NCI-H2029 (cell line): ENCODE data around the gene UQCRHL.
"Not testable (repeated sequence)": the region's sequence is repeated elsewhere in the genome, so short reads cannot be mapped to it uniquely, and the experiment has no call there.

Source experiments
- DNase-seq: peaks from one replicate; lab custom pipeline; 2025; lab: John Stamatoyannopoulos, UW

UQCRHL gene

GRCh38 chr1:15835205-15835740 is 27.8 kb upstream of the UQCRHL start:
- DNase-seq, result peak; percentile 49

GRCh38 chr1:15834406-15835204 is 27.2 kb upstream of the UQCRHL start:
- peak; percentile 94 for DNase-seq

- no peak for DNase-seq
These were observed 26.5 kb upstream of the UQCRHL start for GRCh38 chr1:15833842-15834405.

DNA sequence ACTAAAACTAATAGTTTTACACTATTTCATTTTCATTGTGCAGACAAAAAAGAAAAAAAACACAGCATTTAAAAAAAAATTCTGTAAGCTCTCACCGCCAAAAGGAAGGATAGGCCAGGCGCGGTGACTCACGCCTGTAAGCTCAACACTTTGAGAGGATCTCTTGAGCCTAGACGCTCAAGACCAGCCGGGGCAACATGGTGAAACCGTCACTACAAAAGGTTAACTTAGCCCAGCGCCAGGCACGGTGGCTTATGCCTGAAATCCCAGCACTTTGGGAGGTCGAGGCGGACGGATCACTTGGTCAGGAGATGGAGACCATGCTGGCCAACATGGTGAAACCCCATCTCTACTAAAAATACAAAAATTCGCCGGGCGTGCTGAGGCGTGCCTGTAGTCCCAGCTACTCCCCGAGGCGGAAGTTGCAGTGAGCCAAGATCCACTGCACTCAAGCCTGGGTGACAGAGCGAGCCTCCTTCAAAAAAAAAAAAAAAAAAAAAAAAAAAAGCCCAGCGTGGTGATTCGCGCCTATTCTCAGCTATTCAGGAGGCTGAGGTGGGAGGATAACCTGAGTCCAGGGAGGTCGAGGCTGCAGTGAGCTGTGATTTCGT is 25.7 kb upstream of the UQCRHL start:
- DNase-seq, result peak; percentile 77

DNA sequence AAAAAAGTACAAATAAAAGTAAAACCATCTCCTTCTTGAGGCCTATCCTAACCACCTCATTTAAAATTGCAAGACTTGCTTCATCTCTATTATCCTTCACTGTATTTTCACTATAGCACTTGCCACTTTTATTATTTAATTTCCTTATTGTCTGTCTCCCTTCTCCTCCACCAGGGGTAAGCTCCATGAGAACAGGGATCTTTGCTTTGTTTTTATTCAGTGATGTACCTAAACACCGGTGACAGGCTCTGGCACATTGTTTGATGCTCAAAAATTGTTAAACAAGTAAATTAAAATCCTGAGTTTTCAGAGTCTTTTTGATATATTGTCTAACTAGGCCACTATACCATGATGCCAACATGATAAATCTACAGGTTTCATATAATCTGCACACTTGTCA is 22.8 kb upstream of the UQCRHL start:
- DNase-seq, result no peak

- not testable (repeated sequence) for DNase-seq
These were observed 21.5 kb upstream of the UQCRHL start for GRCh38 chr1:15828931-15829330.

GRCh38 chr1:15827567-15827966 is 20.1 kb upstream of the UQCRHL start:
- DNase-seq, result not testable (repeated sequence)

DNA sequence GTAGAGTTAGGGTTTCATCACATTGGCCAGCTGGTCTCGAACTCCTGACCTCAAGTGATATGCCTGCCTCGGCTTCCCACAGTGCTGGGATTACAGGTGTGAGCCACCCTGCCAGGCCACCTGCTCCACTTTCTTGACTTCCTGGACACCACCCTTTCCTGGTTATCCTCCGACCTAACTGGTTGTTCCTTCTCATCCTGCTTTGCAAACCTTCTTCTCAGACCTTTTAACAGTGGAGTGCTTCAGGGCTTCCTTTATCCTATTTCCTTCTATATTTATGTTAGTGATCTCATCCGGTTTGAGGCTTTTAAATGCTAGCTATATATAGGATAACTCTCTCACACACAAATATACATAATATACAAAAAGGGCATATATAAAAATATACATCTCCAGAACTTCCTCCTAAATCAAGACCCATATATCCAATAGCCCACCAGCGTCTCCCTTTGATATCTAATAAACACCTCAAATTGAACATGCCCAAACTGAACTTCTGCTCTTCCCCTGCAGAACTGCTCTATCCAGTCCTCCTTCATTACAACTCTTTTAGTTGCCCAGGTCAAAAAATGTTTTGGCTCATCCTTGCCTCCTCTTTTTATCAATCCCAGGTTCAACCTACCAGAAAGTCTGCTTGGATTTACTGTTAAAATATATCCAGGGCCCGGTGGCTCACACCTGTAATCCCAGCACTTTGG is 19.5 kb upstream of the UQCRHL start:
- DNase-seq, result no peak

- DNase-seq, result no peak
These were observed 18.4 kb upstream of the UQCRHL start for GRCh38 chr1:15825800-15826199.

DNA sequence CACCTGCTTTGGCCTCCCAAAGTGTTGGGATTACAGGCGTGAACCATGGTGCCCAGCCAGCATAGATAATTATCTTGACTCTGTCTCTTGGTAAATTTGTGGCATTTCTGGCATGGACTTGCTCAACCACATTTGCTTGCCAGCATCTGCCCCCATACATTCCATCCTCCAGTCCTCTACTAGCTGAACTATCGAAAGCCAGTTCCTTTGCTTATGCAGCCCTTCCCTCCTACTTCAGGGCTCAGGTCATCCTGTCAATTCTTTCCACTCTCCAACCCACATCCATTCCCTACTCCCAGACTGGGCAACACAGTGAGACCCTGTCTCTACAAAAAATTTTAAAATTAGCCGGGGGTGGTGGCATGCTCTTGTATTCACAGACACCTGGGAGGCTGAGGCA is 13.0 kb upstream of the UQCRHL start:
- DNase-seq, result no peak

- DNase-seq, result no peak
These were observed 9.2 kb upstream of the UQCRHL start for GRCh38 chr1:15816674-15817073.

DNA sequence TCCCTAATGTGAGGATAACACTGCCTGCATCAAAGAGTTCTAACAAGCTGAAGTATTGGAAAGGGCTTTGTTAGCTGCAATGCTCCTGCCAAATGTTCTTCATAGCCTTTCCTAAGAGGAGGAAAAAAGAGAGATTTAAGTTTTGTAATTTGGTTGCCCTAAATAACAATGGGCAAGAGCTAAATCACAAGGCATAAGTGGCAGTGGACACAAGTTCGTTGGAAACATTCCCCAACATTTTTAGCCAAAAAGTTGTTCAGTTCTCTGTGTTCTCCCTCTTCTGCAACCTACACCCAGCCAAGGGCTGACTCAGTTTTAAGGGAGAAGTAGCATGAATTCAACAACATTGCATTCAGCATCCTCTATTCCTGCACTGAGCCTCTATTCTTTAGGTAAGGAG is 2.6 kb upstream of the UQCRHL start:
- no peak for DNase-seq

- DNase-seq, result no peak
These were observed 1.5 kb upstream of the UQCRHL start for GRCh38 chr1:15808955-15809354.

GRCh38 chr1:15807121-15807520 is 328 bp downstream of the UQCRHL start:
- no peak for DNase-seq

- DNase-seq, result no peak
These were observed 3.4 kb downstream of the UQCRHL start for GRCh38 chr1:15804060-15804459.

GRCh38 chr1:15803380-15803779 is 4.1 kb downstream of the UQCRHL start:
- DNase-seq, result no peak

DNA sequence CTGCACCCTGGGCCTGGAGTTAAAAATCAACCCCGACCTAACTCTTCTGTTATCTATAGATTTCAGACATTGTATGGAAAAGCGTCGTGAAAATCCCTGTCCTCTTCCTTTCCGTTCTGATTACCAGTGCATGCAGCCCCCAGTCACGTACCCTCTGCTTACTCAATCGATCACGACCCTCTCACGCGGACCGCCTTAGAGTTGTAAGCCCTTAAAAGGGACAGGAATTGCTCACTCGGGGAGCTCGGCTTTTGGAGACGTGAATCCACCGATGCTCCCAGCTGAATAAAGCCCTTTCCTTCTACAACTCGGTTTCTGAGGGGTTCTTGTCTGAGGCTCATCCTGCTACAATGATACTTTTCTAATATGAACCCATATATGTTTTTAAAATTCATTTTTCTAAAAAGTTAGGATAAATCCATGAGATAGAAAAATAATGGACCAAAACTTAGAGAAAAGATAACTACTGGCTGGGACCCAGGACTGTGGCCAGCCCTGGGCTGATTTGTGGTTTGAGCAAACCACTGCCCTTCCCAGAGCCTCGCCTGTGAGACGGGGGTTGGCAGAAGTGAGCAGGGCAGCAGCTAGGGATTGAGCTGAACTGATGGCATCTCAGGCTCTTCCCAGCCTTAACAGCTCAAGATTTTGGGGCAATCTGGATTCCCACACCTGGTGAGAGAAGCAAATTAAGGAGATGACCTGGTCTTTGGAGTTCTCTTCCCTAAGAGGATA is 5.0 kb downstream of the UQCRHL start:
- DNase-seq, result no peak

DNA sequence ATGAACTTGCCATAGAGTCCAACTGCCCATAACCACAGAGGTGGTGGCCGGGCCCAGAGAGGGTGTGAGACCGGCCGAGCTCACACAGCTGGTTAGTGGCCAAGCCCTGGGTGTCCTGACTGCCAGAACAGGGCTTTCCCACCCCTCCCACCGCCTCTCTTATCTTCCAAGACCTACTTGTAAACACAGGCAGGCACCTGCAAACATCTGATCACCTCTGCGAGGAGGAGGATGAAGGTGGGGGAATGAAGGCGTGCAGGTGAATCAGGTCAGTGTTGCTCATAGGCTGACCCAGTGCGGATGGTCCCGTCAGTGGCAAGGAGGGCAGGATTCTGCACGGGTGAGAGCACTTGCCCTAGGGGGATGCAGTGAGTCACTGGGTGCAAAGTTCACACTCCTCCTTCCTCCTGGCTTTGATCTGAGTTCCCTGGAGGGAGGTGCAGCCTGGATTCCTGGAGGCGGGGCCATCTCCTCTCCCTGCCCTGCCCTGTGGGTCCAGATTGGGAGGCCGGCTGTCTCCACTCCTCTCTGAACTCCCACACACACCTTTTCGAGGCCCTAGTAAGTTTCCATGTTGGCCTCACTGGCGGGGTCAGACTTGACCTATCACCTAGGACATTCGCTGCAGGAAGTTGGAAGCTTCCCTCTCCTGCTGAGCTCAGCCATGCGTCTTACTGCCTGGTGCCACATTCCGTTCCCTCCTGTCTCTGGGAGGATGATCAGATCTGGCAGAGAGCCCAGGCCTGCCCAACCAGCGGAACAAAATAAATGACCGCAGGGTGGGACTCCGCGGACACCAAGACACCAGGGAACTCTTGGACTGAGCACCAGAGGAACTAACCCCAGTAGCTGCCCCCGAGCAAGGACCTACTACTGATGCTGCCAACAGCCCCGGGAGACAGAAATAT is 7.3 kb downstream of the UQCRHL start:
- no peak for DNase-seq

- DNase-seq, result no peak
These were observed 8.2 kb downstream of the UQCRHL start for GRCh38 chr1:15799004-15799867.
